Rectal smooth muscle tissue (tissue), 1 donor: ENCODE results near the gene CROCC2.

Experiments used
- H3K27ac ChIP-seq: one replicate; pipeline ENCODE4 v1.7.0; 2013; ENCODE audit warnings: low read depth, low read length, inconsistent platforms
- H3K27me3 ChIP-seq: one replicate; pipeline ENCODE4 v1.7.0; 2013; ENCODE audit warnings: low read length; ENCODE audit not compliant: control insufficient read depth, insufficient read depth
- H3K36me3 ChIP-seq: one replicate; pipeline ENCODE4 v1.7.0; 2013; ENCODE audit warnings: low read length; ENCODE audit not compliant: control insufficient read depth, insufficient read depth
- H3K4me1 ChIP-seq: one replicate; pipeline ENCODE4 v1.7.0; 2013; ENCODE audit warnings: low read length; ENCODE audit not compliant: control insufficient read depth, insufficient read depth
- H3K4me3 ChIP-seq: one replicate; pipeline ENCODE4 v1.7.0; 2013; ENCODE audit warnings: low read length
- H3K9ac ChIP-seq: one replicate; pipeline ENCODE4 v1.7.0; 2013; ENCODE audit warnings: low read length

CROCC2 gene

GRCh38 chr2:240909216-240909974, 3.3 kb downstream of the CROCC2 start:
- no peak overlapping the region for H3K27ac ChIP-seq
- no peak overlapping the region for H3K9ac ChIP-seq
- peaks cover 7% of the 10 kb centered on the region for H3K27me3 ChIP-seq
- H3K4me3 ChIP-seq, result no peak overlapping the region
- no peaks in the 10 kb centered on the region for H3K36me3 ChIP-seq
- H3K4me1 ChIP-seq, result peaks cover 2% of the 10 kb centered on the region

GRCh38 chr2:240911641-240912265, 5.6 kb downstream of the CROCC2 start:
- no peak overlapping the region for H3K4me3 ChIP-seq
- peaks cover 7% of the 10 kb centered on the region for H3K27me3 ChIP-seq
- no peaks in the 10 kb centered on the region for H3K36me3 ChIP-seq
- peaks cover 2% of the 10 kb centered on the region for H3K4me1 ChIP-seq
- H3K9ac ChIP-seq, result no peak overlapping the region
- no peak overlapping the region for H3K27ac ChIP-seq

DNA sequence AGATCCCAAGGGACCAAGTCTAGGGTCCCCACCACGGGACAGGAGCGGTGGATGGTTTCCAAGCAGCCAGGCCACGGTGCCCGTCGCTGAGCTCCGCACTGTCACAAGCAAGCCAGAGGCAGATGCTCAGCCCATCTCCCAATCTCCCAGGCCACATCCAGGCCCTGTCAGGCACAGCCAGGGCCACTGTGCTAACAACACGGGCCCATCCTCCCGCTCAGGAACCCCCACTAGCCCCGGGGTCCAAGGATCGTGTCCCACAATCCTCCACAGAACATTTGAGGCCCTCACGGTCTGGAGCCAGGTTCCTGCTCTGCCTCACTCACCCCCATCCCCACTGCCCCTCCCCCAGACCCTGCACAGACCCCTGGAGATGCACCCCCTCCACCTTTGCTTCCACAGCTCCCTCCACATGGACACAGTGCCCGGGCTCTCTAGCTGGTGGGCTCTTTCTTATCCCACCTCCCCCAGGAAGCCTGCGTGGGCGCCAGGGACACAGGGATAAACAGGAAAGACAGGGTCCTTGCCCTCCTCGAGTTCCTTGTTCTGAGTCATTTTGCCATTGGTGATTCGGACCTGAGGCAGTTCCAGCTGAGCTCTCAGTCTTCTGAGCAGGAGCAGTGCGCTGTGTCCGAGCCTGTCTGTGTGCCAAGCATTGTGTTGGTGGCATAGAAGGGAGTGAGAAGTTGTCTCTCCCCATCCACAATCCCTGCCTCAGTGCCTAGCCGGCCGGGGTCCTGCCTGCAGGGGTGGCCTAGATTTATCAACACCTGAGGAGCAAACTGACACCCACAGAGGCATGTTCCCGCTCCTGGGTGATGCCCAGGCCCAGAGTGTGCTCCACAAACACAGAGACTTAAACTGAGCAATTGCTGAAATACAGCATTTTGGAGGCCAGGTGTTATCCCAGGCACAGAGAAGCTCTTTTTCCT, 7.0 kb downstream of the CROCC2 start:
- H3K36me3 ChIP-seq, result no peaks in the 10 kb centered on the region
- no peak overlapping the region for H3K27ac ChIP-seq
- no peak overlapping the region for H3K4me3 ChIP-seq
- H3K4me1 ChIP-seq, result peaks cover 2% of the 10 kb centered on the region
- peaks cover 7% of the 10 kb centered on the region for H3K27me3 ChIP-seq
- H3K9ac ChIP-seq, result no peak overlapping the region

- H3K36me3 ChIP-seq, result no peaks in the 10 kb centered on the region
- no peak overlapping the region for H3K9ac ChIP-seq
- H3K4me3 ChIP-seq, result no peak overlapping the region
- H3K27ac ChIP-seq, result no peak overlapping the region
- H3K4me1 ChIP-seq, result peaks cover 2% of the 10 kb centered on the region
- H3K27me3 ChIP-seq, result peaks cover 7% of the 10 kb centered on the region
These were observed 7.9 kb downstream of the CROCC2 start for GRCh38 chr2:240913810-240914644.

DNA sequence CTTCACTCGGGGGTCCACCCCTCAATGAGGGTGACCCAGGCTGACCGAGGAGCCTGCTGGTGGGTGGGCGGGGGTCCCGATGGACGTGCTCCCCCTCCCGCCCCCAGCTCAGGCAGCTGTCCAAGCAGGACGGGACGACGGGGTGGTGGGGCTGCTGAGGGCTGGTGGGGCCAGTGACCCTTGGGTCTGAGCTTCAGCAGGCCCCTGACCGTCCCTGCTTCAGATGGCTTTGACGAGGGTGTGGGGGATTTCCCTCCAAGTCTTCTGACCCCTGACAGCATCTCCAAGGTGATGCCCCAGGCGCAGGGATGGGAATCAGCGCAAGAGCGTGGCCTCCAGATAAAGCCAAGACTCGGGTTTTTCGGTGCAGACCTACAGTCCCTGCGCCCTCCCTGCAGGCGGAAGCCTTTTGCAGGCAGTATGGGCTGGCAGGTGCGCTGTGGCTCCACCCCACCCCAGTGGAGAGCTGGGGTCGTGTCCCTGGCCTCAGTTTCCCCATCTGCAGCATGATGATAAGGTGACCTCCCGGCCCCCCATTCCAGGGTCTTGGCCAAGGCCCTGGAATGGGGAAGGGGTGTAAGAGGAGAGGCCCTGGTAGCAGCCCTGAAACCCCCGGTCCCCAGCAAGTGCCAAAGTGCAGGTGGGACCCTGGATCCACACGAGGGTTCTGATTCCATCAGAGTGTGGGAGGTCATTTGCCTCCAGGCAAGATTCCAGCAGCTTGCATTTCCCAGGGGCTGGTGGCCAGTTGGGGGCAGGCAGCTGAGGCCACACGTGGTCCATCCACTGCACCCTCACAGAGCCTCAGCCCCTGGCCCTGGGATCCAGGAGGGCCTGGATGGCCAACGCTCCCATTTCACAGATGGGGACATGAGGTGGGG, 8.7 kb downstream of the CROCC2 start:
- Histone ChIP-seq H3K4me3 (no peak overlapping the region), H3K36me3 (no peaks in the 10 kb centered on the region), H3K27ac (no peak overlapping the region), H3K4me1 (peaks cover 2% of the 10 kb centered on the region), H3K9ac (no peak overlapping the region), H3K27me3 (peaks cover 7% of the 10 kb centered on the region)

- H3K4me1 ChIP-seq, result peaks cover 2% of the 10 kb centered on the region
- H3K27ac ChIP-seq, result no peak overlapping the region
- no peaks in the 10 kb centered on the region for H3K36me3 ChIP-seq
- H3K27me3 ChIP-seq, result peaks cover 7% of the 10 kb centered on the region
- H3K4me3 ChIP-seq, result no peak overlapping the region
- no peak overlapping the region for H3K9ac ChIP-seq
These were observed 9.6 kb downstream of the CROCC2 start for GRCh38 chr2:240915526-240916341.

DNA sequence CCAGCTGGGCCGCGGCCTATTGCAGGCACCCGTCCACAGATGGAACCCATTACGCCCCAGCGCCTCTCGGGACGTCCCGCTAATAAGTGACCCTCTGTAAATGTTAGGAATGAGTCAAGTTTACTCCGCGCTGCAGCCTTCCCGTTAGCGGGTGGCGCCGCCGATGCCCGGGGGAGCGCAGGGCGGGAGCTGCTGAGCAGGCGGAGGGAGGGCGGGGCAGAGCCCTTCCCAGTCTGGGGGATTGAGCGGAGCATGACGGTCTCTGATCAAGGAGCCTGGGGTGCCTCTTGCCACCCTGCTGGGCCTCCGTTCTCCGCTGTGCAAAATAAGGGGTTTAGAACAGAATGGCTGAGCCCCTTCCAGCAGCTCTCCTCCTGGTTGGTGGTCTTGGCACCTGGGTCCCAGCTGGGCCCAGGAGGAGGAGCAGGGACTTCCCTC, 10.5 kb downstream of the CROCC2 start:
- no peak overlapping the region for H3K9ac ChIP-seq
- H3K36me3 ChIP-seq, result no peaks in the 10 kb centered on the region
- no peak overlapping the region for H3K4me3 ChIP-seq
- peaks cover 2% of the 10 kb centered on the region for H3K4me1 ChIP-seq
- H3K27ac ChIP-seq, result no peak overlapping the region
- H3K27me3 ChIP-seq, result peaks cover 7% of the 10 kb centered on the region

DNA sequence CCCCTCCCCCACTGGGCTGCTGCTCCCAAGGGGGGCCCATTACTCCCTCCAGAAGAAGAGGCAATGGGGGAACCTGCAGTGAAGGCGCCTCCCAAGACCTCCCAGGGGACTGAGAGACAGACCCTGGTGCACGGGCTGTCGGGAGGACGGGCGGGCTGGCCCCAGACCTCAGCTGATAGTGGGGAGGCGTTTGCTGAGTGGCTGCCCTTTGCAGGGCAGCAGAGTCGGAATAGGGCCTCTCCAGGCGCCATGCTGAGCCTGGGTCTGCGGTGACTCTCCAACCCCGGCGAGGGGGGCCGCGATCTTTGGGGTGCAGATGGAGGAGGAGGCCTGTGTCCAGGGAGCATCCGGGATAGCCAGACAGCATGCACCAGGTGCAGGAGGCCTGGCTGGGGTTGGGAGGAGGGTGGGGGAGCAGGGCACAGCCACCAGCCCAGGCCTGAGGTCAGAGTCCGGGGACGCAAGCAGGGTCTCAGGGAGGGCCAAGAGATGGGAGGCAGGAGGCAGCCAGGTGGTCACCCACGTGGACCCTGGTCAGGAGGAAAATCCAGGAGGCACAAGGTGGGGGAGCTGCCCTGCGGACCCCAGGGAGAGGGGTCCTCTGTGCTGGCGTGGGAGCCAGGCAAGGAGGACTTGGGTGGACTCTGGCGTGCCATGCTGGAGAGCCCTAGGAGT, 11.0 kb downstream of the CROCC2 start:
- peaks cover 7% of the 10 kb centered on the region for H3K27me3 ChIP-seq
- H3K27ac ChIP-seq, result no peak overlapping the region
- H3K9ac ChIP-seq, result no peak overlapping the region
- H3K4me3 ChIP-seq, result no peak overlapping the region
- H3K4me1 ChIP-seq, result peaks cover under 1% of the 10 kb centered on the region
- no peaks in the 10 kb centered on the region for H3K36me3 ChIP-seq

DNA sequence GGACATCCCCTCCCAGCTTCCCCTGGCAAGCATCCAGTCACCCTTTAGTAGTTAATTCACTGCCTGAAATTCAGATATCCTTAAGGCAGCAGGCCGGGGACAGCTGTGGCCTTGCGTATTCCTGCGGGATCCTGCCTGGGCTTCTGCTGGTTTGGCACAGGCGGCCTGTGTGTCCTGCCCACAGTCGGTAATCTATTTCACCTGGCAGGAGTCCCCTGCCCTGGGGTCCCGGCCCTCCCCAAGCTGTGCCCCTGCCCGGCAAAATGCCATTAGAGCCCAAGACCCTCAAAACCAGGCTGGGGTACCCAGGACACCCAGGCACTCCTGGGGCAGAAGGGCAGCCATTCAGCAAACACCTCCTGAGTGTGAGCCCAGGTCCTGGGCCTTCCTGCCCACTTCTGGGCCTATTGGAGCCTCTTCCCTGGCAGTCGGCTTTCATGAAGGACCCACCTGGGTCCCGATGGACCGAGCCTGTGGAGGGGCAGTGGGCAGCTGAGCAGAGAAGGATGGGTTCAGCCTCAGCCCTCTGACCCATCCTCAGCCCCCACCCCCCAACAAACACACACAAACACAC, 11.6 kb downstream of the CROCC2 start:
- Histone ChIP-seq H3K4me3 (no peak overlapping the region), H3K9ac (no peak overlapping the region), H3K27me3 (peaks cover 2% of the 10 kb centered on the region), H3K36me3 (no peaks in the 10 kb centered on the region), H3K27ac (no peak overlapping the region), H3K4me1 (no peaks in the 10 kb centered on the region)
